ENCODE data around the gene HSD17B12. TPM values are rescaled to one million over a fixed set of nuclear protein-coding genes. Genes with fewer than 3 reads are reported as not detected.

HSD17B12 gene
- total and polyA plus RNA-seq, 2 donors (not counting 3 experiments of a cell fraction or from before 2014, with no cell fraction given): 41.5 to 96.5 TPM

GRCh38 chr11:43735115-43735514, 54.6 kb downstream of the HSD17B12 start:
- Histone ChIP-seq H3K27ac (ENCODE audit: insufficient read depth, low read depth, low read length) (no peak overlapping the region), H3K4me3 (replicated peaks in 1 of 3; ENCODE audit: insufficient read depth in 1 of 3, low read depth in 1 of 3, low read length in 3 of 3) (no peak overlapping the region), H3K79me2 (ENCODE audit: control insufficient read depth, insufficient read depth, low read length) (peaks cover 55% of the 10 kb centered on the region), H3K9me3 (replicated peaks; ENCODE audit: control insufficient read depth, insufficient read depth, low read length) (no peaks in the 10 kb centered on the region), H3K36me3 (ENCODE audit: control insufficient read depth in 2 of 2, extremely low read depth in 1 of 2, insufficient read depth in 2 of 2, low read length in 2 of 2) (peaks cover 0 to 6% of the 10 kb centered on the region in 2 experiments), H4K20me1 (replicated peaks; ENCODE audit: control insufficient read depth, extremely low read depth, insufficient read depth, low read length) (peaks cover 2% of the 10 kb centered on the region), H3K4me1 (ENCODE audit: control insufficient read depth, extremely low read depth, insufficient read depth, low read length) (no peaks in the 10 kb centered on the region), H3K27me3 (ENCODE audit: control insufficient read depth in 2 of 2, insufficient read depth in 2 of 2, low read length in 2 of 2) (no peaks in the 10 kb centered on the region), H3K4me2 (ENCODE audit: insufficient read depth, low read length) (no peak overlapping the region), H2AFZ (ENCODE audit: low read depth, low read length) (no peak overlapping the region), H3K9ac (replicated peaks; ENCODE audit: extremely low read depth, insufficient read depth, low read length) (no peak overlapping the region), H3K9me1 (replicated peaks; ENCODE audit: control insufficient read depth, extremely low read depth, insufficient read depth, low read length) (no peaks in the 10 kb centered on the region)
- intact Hi-C loops (cut with micrococcal nuclease): no loop called here
- CTCF ChIA-PET: no interaction called here
- POLR2A ChIA-PET: no interaction called here
- BruUV-seq (replicated peaks): no TSS peak
- TF ChIP-seq EZH2 (IDR thresholded peaks at IDR 0.05; ENCODE audit: borderline replicate concordance, low read depth, low read length, severe bottlenecking) (no peak), FOS (IDR thresholded peaks at IDR 0.05; ENCODE audit: borderline replicate concordance, insufficient read depth, low read length) (no peak), MAX (IDR thresholded peaks at IDR 0.05; ENCODE audit: insufficient read depth, insufficient read length) (no peak), POLR2A (IDR thresholded peaks at IDR 0.05; ENCODE audit: low read depth, low read length) (no peak), JUN (IDR thresholded peaks at IDR 0.05; ENCODE audit: borderline replicate concordance, insufficient read depth, insufficient read length, low read depth) (no peak)
- dilution Hi-C loops (cut with MboI; ENCODE audit: extremely low pct_ligation_motif_present, low sequenced_read_pairs): no loop called here
- FAIRE-seq (no peak), DNase-seq (ENCODE audit: low read depth, low spot score) (no peak)

GRCh38 chr11:43735961-43736360, 55.4 kb downstream of the HSD17B12 start:
- FAIRE-seq (no peak), DNase-seq (ENCODE audit: low read depth, low spot score) (no peak)
- intact Hi-C loops (cut with micrococcal nuclease): no loop called here

More at GRCh38 chr11:43735961-43736360, 55.4 kb downstream of the HSD17B12 start:
- dilution Hi-C loops (cut with MboI; ENCODE audit: extremely low pct_ligation_motif_present, low sequenced_read_pairs): no loop called here
- no peaks in the 10 kb centered on the region for H3K9me1 ChIP-seq (replicated peaks; ENCODE audit: control insufficient read depth, extremely low read depth, insufficient read depth, low read length)
- peaks cover 0 to 6% of the 10 kb centered on the region in 2 experiments for H3K36me3 ChIP-seq (ENCODE audit: control insufficient read depth in 2 of 2, extremely low read depth in 1 of 2, insufficient read depth in 2 of 2, low read length in 2 of 2)
- TF ChIP-seq JUN (IDR thresholded peaks at IDR 0.05; ENCODE audit: borderline replicate concordance, insufficient read depth, insufficient read length, low read depth): no peak
- no peak overlapping the region for H3K4me3 ChIP-seq (replicated peaks in 1 of 3; ENCODE audit: insufficient read depth in 1 of 3, low read depth in 1 of 3, low read length in 3 of 3)
- peaks cover 60% of the 10 kb centered on the region for H3K79me2 ChIP-seq (ENCODE audit: control insufficient read depth, insufficient read depth, low read length)
- H3K27me3 ChIP-seq (ENCODE audit: control insufficient read depth in 2 of 2, insufficient read depth in 2 of 2, low read length in 2 of 2): no peaks in the 10 kb centered on the region
- H3K4me1 ChIP-seq (ENCODE audit: control insufficient read depth, extremely low read depth, insufficient read depth, low read length): no peaks in the 10 kb centered on the region
- ChIA-PET CTCF (no interaction called here), POLR2A (no interaction called here)
- BruUV-seq (replicated peaks): no TSS peak
- H2AFZ ChIP-seq (ENCODE audit: low read depth, low read length): no peak overlapping the region
- H3K9ac ChIP-seq (replicated peaks; ENCODE audit: extremely low read depth, insufficient read depth, low read length): no peak overlapping the region
- H3K4me2 ChIP-seq (ENCODE audit: insufficient read depth, low read length): no peak overlapping the region
- no peaks in the 10 kb centered on the region for H3K9me3 ChIP-seq (replicated peaks; ENCODE audit: control insufficient read depth, insufficient read depth, low read length)
- no peak overlapping the region for H3K27ac ChIP-seq (ENCODE audit: insufficient read depth, low read depth, low read length)
- peaks cover 2% of the 10 kb centered on the region for H4K20me1 ChIP-seq (replicated peaks; ENCODE audit: control insufficient read depth, extremely low read depth, insufficient read depth, low read length)

All from endothelial cell of umbilical vein (primary cell).